Activated CD8-positive, alpha-beta memory T cell treated with anti-CD3 and anti-CD28 coated beads for 1 hour (primary cell): ENCODE data around the gene CDRT4.
"Not testable (repeated sequence)": the region's sequence is repeated elsewhere in the genome, so short reads cannot be mapped to it uniquely, and the experiment has no call there.

Experiments used
- DNase-seq, 2 donors: peaks; one replicate each; pipeline ENCODE4 v3.0.0-alpha.2; 2020; ENCODE audit warnings: low read depth in 1 of 2; ENCODE audit errors: extremely low read depth in 1 of 2

Gene CDRT4

DNA sequence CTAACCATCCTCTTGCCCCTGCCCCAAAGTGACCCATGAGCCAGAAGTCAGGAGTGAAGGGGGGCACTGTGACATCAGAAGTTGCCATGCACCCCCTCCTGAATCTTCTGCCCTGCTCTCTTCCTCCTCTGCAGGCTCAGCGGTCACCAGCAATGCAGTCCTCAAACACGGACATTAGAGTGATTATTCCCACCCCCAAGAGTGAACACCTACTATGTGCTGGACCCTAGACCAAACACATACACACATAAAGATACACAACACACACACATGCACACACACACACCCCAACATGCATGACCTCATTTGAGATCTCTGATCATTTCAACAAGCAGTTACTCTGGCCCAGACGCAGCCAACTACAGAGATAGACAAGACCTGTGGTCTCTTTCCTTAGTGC, at the start of gene CDRT4:
Gene CDRT4, minus strand, starts transcription at position 30 of the 400 bp plus-strand sequence. CDS start 27,383 bp downstream, outside the sequence.
- DNase-seq = no peak

DNA sequence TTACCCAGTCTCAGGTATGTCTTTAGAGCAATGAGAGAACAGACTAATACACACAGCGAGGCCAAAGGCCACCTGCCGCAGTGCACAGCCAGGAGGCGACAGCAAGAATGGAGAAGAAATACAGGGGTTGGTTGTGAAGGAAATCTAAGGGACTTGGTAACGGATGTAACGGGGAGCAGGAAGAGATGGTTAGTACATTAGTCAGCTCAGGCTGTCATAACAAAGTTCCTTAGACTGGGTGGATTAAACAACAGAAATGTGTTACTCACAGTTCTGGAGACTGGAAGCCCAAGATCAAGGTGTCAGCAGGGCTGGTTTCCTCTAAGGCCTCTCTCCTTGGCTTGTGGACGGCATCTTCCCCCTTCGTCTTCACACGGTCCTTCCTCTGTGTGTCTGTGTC, 48.7 kb upstream of the CDRT4 start:
- no peak for DNase-seq

DNA sequence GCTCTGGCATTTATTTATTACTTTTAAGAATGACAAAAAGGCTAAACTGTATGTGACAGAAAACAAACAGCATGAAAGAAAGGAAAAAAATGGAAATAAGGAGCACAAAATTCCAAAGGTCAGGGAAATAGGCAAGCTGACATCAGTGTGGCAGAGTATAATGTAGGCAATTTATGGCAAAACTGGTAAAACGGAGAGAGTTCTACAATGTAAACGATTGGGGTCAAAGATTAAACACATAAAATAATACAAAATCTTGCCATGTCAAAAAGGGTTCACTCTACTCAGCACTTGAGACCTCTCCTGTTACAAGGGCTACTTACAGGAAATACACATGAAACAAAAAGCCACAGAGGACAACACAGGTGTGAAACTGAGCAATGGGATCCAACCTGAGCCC, 47.0 kb upstream of the CDRT4 start:
- no peak for DNase-seq

DNA sequence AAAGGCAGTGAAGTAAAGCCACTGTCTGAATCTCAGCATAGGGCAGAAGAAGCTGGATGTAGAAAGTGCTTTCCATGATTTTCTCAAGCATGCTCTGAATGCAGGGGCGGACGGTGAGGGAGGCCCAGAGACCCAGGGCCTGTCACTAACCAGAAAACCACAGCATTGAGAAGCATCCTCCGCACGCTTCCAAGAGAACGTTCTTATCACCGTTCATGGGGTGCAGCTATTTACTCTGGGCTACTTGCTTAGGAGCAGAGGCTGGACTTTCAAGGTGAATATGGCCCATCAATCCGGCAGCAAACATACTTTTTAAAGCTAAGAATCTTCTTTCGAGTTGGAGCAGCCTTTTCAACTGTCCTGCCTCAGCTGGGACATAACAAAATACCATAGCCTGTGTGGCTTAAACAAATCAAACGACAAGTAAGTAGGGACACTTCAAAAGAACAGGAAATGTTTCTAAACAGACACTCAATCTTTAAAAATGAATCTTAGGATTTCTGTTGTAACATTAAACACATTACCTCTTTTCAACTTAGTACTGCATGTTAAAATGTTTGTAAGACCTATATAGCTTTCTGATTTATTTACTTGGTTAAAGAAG, 46.5 kb upstream of the CDRT4 start:
- DNase-seq = no peak

DNA sequence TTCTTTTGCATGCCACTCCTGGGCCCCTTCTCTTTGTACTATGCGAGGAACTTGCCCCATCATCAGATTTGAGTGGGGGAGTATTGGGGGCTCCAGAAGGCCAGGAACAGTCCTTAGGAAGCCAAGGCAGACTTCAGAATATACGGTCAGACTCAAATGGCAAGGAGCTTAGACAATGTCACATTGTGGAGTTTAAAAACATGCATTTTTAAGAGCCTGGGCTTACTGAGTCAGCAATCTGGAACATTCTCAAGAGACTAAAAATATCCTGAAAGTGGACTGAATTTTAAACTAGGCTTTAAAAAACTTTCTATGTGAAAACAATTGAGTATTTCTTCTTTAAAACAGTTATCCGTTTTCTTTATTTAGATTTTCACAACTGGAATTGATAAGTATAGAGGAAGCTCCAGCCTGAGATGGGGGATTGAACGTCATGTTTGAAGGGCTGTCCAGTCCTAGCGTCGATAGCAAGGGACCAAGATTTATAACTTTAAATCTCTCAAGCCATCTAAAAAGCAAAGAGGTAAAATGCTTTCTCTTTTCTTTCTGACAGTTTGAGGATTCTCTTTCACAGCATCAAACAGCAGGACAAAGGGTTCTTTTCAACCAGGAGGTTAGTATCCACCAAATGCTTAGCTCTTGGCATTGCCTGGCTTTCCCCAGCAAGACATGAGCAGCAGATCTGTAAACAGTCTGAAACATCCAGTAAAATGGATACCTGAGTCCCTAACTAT, 45.8 kb upstream of the CDRT4 start:
- no peak for DNase-seq

DNA sequence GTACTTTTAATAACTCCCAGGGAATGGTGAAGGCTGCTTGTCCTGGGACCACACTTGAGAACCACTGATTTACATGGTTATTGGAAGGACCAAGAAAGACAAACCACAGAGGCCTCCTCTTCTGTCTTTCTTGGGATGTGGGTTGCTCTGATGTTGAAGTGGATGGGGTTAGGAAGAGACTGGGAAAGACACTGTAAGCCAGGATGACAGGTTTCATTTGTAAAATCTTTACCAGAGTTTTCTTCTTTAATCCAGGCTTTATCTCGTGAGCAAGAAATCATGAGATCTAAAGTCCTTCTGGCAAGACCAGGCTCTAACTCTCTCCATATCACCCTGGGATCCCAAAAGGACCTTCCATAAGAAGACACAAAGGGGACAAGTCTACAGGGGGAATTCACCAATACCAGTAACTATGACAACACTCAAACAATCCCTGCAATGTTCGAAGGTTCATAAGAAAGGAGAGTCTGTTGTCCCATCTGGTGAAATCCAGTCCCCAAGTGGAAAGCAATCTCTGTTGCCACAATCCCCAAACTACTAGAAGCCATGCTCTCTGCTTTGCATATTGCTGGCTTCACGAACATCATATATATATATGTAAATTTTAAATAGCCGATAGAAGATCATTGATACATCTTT, 44.8 kb upstream of the CDRT4 start:
- DNase-seq = no peak

DNA sequence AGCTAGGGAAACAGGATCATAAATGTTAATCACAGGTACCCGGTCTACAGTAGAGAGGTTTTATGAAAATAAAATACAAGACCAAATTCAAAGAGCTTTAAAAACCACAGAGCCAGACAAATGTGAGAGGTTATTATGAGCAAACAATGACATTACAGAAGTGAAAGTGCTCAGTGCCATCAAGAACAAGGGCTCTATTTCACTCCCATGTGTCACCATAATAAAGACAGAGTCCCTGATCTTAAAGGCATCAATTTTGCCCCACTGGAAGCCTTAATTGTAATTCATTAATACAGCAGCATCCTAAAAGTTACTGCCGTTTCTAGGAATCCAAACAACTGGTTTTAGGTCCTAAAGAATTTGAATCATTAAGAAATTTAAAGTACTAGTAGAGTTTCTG, 43.7 kb upstream of the CDRT4 start:
- DNase-seq = no peak

DNA sequence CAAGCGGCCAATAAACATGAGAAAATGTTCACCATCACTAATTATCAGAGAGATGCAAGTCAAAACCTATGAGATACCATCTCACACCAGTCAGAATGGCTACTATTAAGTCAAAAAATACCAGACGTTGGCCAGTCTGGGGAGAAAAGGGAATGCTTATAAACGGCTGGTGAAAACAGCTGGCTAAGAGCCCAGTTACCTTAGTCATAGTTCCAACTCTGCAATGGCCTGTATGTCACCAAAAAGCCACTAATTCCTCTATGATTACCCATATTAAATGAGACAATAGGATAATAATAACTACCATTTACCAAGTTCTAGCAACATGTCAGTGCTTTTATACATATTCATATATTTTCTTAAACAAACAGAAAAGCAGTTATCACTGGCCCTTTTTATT, 42.9 kb upstream of the CDRT4 start:
- DNase-seq = no peak

DNA sequence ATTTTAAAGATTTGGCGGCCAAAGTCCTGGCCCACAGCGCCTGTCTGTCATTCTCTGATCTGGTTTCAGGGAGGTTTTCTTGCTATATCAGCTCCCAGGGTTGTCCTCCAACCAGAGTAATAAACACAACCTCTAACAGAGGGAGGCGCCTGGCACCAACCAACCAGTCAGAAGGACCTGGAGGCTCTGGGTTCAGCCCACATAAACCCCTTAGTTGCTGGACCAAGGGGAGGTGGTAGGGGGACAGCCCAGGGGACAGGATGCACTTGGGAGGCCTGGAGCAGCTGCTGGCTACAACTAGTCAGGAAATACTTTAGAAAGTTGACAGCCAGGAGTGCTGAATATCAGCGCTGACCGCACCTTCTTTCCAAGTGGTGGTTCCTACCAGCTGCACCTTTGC, 41.7 kb upstream of the CDRT4 start:
- no peak for DNase-seq

DNA sequence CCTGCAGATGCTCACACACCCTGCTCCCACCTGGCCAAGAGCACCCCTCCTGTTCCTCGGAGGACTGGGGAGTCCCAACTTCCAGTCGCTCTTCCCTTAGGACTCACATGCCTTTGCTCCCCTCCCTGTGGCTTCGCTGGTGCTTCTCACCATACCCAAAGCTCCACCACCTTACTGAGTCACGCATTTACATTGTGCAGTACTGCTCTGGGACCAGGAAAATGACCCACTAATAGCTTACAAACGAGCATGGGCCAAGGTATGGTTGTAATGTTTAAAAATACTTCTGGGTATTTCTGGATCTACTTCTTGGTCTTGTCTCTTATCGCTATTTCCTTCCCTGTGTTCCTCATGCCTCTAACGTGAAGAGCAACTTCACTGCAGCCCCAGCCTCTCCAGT, 41.0 kb upstream of the CDRT4 start:
- no peak for DNase-seq

DNA sequence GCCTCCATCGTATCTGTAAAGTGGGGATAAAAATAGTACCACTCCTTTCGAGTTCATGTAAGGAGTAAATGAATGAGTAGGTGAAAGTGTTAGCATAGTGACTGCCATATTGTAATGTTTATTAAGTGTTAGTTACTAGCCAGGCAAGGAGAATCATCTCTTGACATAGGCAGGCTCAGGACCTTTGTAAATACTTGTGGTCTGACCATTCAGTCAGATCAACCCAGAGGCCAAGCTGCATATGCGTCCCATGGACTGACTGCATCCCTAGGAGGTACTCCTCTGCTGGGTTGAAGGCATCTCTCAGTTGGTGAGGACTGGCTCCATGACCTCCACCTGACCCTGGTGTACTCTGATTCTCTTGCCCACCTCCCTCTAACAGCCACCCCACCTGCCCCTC, 40.5 kb upstream of the CDRT4 start:
- no peak for DNase-seq

DNA sequence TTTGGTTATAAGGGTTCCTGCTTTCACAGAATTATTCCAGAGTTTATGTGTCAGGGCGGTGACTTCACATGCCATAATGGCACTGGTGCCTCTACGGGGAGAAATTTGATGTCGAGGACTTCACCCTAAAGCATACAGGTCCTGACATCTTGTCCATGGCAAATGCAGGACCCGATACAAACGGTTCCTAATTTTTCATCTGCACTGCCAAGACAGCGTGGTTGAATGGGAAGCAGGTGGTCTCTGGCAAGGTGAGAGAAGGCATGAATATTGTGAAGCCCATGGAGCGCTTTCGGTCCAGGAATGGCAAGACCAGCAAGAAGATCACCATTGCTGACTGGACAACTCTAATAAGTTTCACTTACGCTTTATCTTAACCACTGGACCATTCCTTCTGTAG, 39.6 kb upstream of the CDRT4 start:
- no peak for DNase-seq

DNA sequence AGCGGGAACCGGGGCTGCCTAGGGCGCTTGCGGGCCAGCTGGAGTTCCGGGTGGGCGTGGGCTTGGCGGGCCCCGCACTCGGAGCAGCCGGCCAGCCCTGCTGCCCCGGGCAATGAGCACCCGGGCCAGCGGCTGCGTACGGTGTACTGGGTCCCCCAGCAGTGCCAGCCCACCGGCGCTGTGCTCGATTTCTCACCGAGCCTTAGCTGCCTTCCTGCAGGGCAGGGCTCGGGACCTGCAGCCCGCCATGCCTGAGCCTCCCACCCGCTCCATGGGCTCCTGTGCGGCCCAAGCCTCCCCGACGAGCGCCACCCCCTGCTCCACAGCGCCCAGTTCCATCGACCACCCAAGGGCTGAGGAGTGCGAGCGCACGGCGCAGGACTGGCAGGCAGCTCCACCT, 38.3 kb upstream of the CDRT4 start:
- DNase-seq = not testable (repeated sequence)

DNA sequence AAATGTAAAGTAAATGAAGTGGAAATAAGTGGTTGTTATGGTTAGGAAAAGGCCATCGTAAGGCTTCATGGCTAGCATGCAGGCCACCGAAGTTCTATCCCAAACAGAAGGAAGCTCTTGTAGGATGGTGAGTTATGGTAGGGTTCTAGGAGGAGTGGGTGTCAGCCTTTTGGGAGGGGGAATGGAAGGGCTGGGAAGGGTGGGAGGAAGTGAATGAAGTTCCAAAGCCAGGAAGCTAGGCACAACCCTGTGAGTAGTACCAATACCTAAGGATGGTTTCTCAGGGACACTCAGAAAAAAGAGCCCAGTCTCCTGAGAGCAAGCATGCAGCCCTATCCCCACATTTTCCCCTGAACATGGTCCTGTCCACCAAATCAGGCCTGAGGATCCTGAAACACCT, 36.3 kb upstream of the CDRT4 start:
- no peak for DNase-seq

DNA sequence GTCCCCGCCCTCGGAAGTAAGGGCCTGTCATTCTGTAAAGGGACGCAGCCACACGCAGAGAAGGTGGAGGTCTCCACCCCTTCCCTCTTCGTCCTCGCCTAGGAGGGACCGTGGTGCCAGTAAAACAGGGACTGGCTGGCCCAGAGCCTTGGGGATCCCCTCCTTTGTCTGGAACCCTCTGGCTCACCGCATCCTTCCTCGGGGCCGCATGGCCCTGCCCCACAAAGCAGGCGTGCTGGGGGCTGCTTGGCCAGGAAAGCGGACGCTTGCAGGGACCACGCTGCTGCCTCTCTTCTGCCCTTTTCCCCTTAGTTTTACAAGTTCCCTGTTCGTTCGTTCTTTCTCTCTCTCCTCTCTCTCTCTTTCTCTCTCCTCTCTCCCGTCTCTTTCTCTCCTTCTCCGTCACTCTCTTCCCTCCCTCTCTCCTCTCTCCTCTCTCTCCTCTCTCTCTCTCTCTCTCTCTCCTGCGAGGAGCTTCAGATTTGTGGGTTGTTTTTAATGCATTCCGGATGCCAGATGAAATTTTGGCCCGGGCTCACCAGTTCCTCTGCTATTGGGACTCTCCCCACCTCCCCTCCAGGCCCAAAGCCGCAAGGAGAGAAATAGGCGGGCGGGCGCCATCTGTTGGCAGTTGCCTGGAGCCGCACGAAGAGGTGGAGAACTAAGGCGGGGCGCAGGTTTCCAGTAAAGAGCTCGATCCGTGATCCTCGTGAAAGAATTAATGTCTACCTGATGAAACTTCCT, 35.1 kb upstream of the CDRT4 start:
- peak; percentile 6 to 46 for DNase-seq

DNA sequence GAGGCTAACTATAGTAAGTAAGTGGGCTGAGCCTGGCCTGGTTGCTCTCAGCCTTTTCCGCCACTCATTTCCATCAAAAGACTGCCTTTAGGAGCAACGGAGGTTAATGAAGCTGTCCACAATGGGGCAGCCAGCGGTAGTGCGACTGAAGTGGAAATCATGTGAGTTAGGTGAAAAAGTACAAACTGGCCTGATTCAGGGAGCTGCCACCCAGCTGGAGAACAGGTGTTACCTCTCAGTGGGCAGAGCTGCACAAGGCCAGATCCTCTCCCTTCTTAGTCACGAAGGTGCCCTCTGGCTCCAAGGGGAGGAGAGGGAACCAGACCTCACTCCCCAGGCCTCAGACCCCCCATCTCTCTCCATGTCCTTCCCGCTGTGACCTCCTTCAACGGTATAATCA, 34.4 kb upstream of the CDRT4 start:
- DNase-seq = no peak

DNA sequence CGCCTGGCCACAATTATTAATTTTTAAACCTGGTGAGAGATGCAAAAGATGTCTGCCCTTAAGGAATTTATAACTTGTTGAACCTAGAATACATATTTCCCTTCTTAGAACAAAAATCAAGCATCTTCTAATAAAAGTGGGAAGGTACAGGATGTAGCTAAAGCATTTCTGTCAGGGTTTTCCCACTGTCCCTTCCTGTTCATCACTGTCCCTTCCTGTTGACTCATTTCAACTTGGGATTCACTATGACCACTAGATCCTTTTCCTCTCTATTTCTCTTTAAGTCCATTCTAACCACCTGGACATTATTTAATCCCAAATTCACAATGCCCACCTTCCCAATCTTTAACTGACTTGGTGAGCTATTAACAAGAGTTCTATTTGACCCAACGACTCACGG, 33.9 kb upstream of the CDRT4 start:
- DNase-seq = no peak

DNA sequence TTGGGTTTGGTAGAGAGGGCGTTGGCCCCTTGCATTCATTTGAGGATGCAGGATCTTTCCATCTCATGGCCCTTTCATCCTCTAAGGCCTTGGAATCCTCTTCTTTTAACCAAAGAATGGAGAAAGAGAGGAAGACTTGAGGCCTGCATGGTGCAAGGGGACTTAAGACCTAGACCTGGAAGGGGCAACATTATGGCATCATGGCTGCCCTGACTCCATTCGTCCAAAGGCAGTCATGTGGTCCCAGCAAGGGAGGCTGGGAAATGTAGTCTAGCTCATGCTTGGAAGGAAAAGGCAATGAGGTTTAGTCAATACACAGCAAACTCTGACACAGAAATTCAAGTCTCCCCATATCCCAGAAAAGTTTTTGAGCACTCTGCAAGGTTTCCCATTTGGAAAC, 30.7 kb upstream of the CDRT4 start:
- no peak for DNase-seq

DNA sequence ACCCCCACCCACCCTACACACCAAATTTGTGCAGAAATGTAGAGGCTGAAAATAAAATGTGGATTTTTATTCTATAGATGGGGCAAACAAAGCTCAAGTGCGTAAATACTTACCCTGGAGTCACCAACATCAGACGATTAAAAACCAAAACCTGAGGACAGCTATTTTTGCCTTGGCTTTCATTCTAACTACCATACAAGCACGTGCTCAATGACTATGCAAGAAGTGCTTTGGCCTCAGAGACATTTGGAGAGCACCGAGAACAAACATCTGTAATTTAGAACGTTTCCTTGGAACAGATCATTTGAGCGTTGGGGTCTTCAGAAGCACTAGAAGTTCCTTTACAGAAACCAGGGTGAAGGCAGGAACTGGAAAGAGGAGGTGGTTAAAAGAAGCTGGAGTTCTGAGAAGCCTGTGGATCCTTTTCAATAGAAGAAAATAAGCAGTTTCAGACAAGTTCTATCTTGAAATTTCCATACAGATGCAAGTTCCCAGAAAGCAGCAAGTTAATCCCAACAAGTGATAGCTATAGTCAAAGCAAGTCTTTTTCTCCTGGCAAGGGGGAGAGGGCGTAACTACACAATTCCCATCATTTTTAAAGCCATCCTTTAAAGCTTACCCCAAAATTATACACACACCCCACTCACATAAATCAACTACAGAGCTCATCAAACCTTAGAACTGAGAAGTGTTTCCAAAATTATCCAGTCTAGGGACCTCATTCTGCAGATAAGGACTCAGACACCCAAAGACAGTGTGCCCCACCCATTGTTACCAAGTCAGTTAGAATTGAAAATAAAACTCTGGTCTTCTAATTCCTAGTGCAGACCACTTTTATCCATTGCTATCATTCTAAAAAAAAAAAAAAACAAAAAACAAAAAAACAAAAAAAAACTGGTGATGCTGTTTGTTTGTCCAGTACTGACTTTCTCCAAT, 29.6 kb upstream of the CDRT4 start:
- DNase-seq = no peak

DNA sequence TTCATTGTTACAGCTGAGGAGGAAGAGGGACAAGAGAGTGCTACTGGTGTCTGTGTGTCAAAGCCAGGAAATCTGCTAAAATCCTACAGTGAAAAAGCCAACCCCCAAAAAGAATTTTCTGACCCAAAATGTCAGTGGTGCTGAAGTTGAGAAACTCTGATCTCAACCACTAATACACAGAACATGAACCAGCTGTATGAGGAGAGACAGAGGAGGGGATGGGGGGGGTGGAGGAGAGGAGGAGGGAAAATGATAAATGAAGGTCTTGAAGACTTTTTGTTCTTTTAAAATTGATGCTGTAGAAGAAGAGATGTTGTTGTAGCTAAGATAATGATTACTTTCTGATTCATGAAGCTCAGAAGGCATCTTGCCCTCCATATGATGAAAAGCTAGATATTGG, 27.4 kb upstream of the CDRT4 start:
- no peak for DNase-seq

DNA sequence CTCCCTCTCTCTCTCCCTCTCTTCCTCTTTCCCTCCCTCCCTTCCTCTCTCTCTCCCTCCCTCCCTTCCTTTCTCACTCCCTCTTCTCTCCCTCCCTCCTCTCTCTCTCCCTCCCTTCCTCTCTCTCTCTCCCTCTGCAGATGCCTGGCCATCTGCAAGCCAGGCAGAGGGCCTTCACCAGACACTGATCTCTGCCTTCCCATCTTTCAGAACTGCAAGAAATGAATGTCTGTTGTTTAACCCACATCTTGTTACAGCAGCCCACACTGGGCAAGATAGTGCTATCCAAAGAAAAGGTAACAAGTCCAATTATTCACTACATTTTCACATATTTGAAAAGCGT, 26.2 kb upstream of the CDRT4 start:
- DNase-seq = no peak
